ENCODE data around the gene PLPPR1.

DNA sequence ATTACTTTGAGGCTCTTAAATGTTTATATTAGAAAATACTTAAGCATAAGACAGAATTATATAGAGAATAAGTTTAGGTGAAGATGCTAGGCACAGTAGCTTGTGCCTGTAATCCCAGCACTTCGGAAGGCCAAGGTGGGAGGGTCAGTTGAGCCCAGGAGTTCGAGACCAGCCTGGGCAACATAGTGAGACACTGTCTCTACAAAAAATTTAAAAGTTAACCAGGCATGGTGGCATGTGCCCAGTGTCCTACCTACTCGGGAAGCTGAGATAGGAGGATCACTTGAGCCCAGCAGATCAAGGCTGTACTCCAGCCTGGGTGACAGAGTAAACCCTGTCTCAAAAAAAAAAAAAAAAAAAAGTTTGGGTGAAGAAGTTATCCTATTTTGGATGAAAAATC, 294.6 kb downstream of the PLPPR1 start:
- no peak for TF ChIP-seq POLR2AphosphoS5 (IDR thresholded peaks at IDR 0.05)
- TF ChIP-seq, protein P1, sequence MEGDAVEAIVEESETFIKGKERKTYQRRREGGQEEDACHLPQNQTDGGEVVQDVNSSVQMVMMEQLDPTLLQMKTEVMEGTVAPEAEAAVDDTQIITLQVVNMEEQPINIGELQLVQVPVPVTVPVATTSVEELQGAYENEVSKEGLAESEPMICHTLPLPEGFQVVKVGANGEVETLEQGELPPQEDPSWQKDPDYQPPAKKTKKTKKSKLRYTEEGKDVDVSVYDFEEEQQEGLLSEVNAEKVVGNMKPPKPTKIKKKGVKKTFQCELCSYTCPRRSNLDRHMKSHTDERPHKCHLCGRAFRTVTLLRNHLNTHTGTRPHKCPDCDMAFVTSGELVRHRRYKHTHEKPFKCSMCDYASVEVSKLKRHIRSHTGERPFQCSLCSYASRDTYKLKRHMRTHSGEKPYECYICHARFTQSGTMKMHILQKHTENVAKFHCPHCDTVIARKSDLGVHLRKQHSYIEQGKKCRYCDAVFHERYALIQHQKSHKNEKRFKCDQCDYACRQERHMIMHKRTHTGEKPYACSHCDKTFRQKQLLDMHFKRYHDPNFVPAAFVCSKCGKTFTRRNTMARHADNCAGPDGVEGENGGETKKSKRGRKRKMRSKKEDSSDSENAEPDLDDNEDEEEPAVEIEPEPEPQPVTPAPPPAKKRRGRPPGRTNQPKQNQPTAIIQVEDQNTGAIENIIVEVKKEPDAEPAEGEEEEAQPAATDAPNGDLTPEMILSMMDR (IDR thresholded peaks at IDR 0.05): no peak
- TF ChIP-seq EP300 (IDR thresholded peaks at IDR 0.05; ENCODE audit: low read depth): no peak
- no peak for TF ChIP-seq POLR2A (IDR thresholded peaks at IDR 0.05)

Data from transverse colon (tissue), 4 donors.